ENCODE results near the gene KCNQ5.

KCNQ5 gene

GRCh38 chr6:72950114-72950860 lies 328.4 kb downstream of the KCNQ5 start:
- H3K4me1 Mint-ChIP-seq, result no peaks in the 10 kb centered on the region
- H3K9me3 Mint-ChIP-seq, result no peaks in the 10 kb centered on the region
- no peak overlapping the region for H3K4me3 Mint-ChIP-seq
- DNase-seq (ENCODE audit: low spot score in 2 of 2), result no peak
- ATAC-seq (replicated peaks; ENCODE audit: extremely low read depth, poor library complexity, severe bottlenecking), result no peak
- no peak overlapping the region for H3K27ac Mint-ChIP-seq (ENCODE audit: low read depth)
- H3K27me3 Mint-ChIP-seq, result no peaks in the 10 kb centered on the region
- no peaks in the 10 kb centered on the region for H3K36me3 Mint-ChIP-seq (ENCODE audit: insufficient read depth)

DNA sequence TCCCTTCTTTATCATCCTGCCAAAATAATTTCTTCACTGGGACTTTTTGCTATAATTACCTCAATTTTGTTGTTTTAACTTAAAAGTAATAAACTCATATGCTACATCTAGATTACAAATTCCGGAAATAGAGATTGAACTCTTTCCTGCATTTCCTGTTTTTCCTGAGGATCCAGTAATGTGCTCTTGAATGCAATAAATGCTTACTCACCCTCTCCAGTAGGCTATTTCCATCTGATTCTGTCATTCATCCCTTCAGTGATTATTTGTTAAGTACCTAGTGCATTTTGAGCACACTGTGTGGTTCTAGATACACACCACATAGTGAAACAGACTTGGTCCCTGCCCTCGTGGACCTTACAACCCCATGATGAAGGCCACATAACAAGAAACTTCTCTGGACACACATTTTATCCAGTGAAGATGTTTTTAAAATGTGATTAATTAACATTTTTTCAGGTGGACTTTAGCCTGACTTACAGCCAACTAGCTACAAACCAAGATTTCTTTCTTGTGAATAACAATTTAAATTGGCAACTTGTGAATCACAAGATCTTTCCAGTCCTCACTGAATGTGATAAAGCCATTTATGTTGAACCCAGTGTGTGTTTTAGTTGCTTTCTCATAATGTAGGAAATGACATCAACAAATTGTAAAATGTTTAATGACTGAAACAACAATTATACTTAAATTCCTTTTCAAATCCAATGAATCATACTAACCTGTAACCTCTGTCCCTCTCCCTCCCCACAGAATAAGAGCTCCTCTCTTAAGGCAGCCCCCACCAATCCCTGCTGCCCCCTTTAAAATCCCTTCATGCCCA lies 331.2 kb downstream of the KCNQ5 start:
- ATAC-seq (replicated peaks; ENCODE audit: extremely low read depth, poor library complexity, severe bottlenecking), result no peak
- no peak overlapping the region for H3K4me3 Mint-ChIP-seq

GRCh38 chr6:72953971-72954381 lies 332.1 kb downstream of the KCNQ5 start:
- Mint-ChIP-seq H3K36me3 (ENCODE audit: insufficient read depth) (peaks cover 2% of the 10 kb centered on the region), H3K9me3 (no peaks in the 10 kb centered on the region), H3K4me1 (peaks cover 6% of the 10 kb centered on the region), H3K27ac (ENCODE audit: low read depth) (no peak overlapping the region), H3K4me3 (no peak overlapping the region), H3K27me3 (no peaks in the 10 kb centered on the region)
- DNase-seq (ENCODE audit: low spot score in 2 of 2), result no peak
- no peak for ATAC-seq (replicated peaks; ENCODE audit: extremely low read depth, poor library complexity, severe bottlenecking)

More for the DNA sequence above, 331.2 kb downstream of the KCNQ5 start:
- DNase-seq (ENCODE audit: low spot score in 2 of 2), result no peak
- Mint-ChIP-seq H3K27me3 (no peaks in the 10 kb centered on the region), H3K27ac (ENCODE audit: low read depth) (no peak overlapping the region), H3K9me3 (no peaks in the 10 kb centered on the region), H3K4me1 (peaks cover 6% of the 10 kb centered on the region), H3K36me3 (ENCODE audit: insufficient read depth) (peaks cover 2% of the 10 kb centered on the region)

GRCh38 chr6:72954716-72955115 lies 332.9 kb downstream of the KCNQ5 start:
- Mint-ChIP-seq H3K4me1 (peaks cover 6% of the 10 kb centered on the region), H3K4me3 (no peak overlapping the region)
- no peak for DNase-seq (ENCODE audit: low spot score in 2 of 2)

GRCh38 chr6:72955666-72956065 lies 333.8 kb downstream of the KCNQ5 start:
- no peak overlapping the region for H3K27ac Mint-ChIP-seq (ENCODE audit: low read depth)
- H3K36me3 Mint-ChIP-seq (ENCODE audit: insufficient read depth), result peaks cover 2% of the 10 kb centered on the region
- H3K27me3 Mint-ChIP-seq, result no peaks in the 10 kb centered on the region
- no peak overlapping the region for H3K4me3 Mint-ChIP-seq
- ATAC-seq (replicated peaks; ENCODE audit: extremely low read depth, poor library complexity, severe bottlenecking) (no peak), DNase-seq (ENCODE audit: low spot score in 2 of 2) (no peak)
- peaks cover 6% of the 10 kb centered on the region for H3K4me1 Mint-ChIP-seq
- no peaks in the 10 kb centered on the region for H3K9me3 Mint-ChIP-seq

More at GRCh38 chr6:72954716-72955115, 332.9 kb downstream of the KCNQ5 start:
- Mint-ChIP-seq H3K36me3 (ENCODE audit: insufficient read depth) (peaks cover 2% of the 10 kb centered on the region), H3K27me3 (no peaks in the 10 kb centered on the region), H3K9me3 (no peaks in the 10 kb centered on the region), H3K27ac (ENCODE audit: low read depth) (no peak overlapping the region)
- ATAC-seq (replicated peaks; ENCODE audit: extremely low read depth, poor library complexity, severe bottlenecking), result no peak

- Mint-ChIP-seq H3K36me3 (ENCODE audit: insufficient read depth) (peaks cover 2% of the 10 kb centered on the region), H3K27ac (ENCODE audit: low read depth) (no peak overlapping the region), H3K4me1 (peaks cover 6% of the 10 kb centered on the region), H3K4me3 (no peak overlapping the region), H3K9me3 (no peaks in the 10 kb centered on the region), H3K27me3 (no peaks in the 10 kb centered on the region)
- DNase-seq (ENCODE audit: low spot score in 2 of 2) (no peak), ATAC-seq (replicated peaks; ENCODE audit: extremely low read depth, poor library complexity, severe bottlenecking) (no peak)
Observed at GRCh38 chr6:72956272-72956671, 334.4 kb downstream of the KCNQ5 start.

GRCh38 chr6:72959821-72960220 lies 338.0 kb downstream of the KCNQ5 start:
- no peaks in the 10 kb centered on the region for H3K9me3 Mint-ChIP-seq
- H3K4me1 Mint-ChIP-seq, result peaks cover 6% of the 10 kb centered on the region
- H3K27ac Mint-ChIP-seq (ENCODE audit: low read depth), result no peak overlapping the region
- no peaks in the 10 kb centered on the region for H3K27me3 Mint-ChIP-seq
- no peak overlapping the region for H3K4me3 Mint-ChIP-seq
- H3K36me3 Mint-ChIP-seq (ENCODE audit: insufficient read depth), result peaks cover 2% of the 10 kb centered on the region
- ATAC-seq (replicated peaks; ENCODE audit: extremely low read depth, poor library complexity, severe bottlenecking) (no peak), DNase-seq (ENCODE audit: low spot score in 2 of 2) (no peak)

DNA sequence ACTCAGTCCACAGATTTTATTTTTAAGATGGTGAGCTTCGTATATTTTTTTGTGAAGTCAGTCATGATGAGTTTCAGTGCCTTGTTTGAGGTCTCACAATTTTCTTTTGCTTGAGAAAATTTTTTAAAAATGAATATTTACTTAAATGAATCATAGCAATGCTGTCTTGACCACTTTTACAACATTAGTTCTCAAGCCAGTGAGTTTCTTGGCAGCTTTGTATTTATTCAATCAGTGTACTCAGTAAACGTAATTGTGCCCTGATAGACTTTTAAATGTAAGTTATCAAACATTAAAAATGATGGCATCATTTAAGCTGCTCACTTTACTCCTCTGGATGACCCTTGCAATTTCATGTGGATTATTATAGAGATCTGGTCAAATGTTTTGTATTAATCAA lies 342.1 kb downstream of the KCNQ5 start:
- H3K9me3 Mint-ChIP-seq, result no peaks in the 10 kb centered on the region
- H3K36me3 Mint-ChIP-seq (ENCODE audit: insufficient read depth), result no peaks in the 10 kb centered on the region
- no peak for DNase-seq (ENCODE audit: low spot score in 2 of 2)
- ATAC-seq (replicated peaks; ENCODE audit: extremely low read depth, poor library complexity, severe bottlenecking), result no peak
- H3K4me3 Mint-ChIP-seq, result no peak overlapping the region
- H3K27me3 Mint-ChIP-seq, result no peaks in the 10 kb centered on the region
- H3K27ac Mint-ChIP-seq (ENCODE audit: low read depth), result no peak overlapping the region
- no peaks in the 10 kb centered on the region for H3K4me1 Mint-ChIP-seq

GRCh38 chr6:72966628-72967280 lies 344.9 kb downstream of the KCNQ5 start:
- no peaks in the 10 kb centered on the region for H3K27me3 Mint-ChIP-seq
- H3K4me1 Mint-ChIP-seq, result no peaks in the 10 kb centered on the region
- no peak overlapping the region for H3K27ac Mint-ChIP-seq (ENCODE audit: low read depth)
- no peaks in the 10 kb centered on the region for H3K36me3 Mint-ChIP-seq (ENCODE audit: insufficient read depth)
- ATAC-seq (replicated peaks; ENCODE audit: extremely low read depth, poor library complexity, severe bottlenecking), result no peak
- DNase-seq (ENCODE audit: low spot score in 2 of 2), result no peak
- no peak overlapping the region for H3K4me3 Mint-ChIP-seq
- no peaks in the 10 kb centered on the region for H3K9me3 Mint-ChIP-seq

- H3K27ac Mint-ChIP-seq (ENCODE audit: low read depth), result no peak overlapping the region
- no peaks in the 10 kb centered on the region for H3K4me1 Mint-ChIP-seq
- no peak for DNase-seq (ENCODE audit: low spot score in 2 of 2)
- H3K27me3 Mint-ChIP-seq, result no peaks in the 10 kb centered on the region
- no peak overlapping the region for H3K4me3 Mint-ChIP-seq
- ATAC-seq (replicated peaks; ENCODE audit: extremely low read depth, poor library complexity, severe bottlenecking), result no peak
- H3K9me3 Mint-ChIP-seq, result no peaks in the 10 kb centered on the region
- no peaks in the 10 kb centered on the region for H3K36me3 Mint-ChIP-seq (ENCODE audit: insufficient read depth)
Observed at GRCh38 chr6:72967329-72967728, 345.5 kb downstream of the KCNQ5 start.

GRCh38 chr6:72968704-72969103 lies 346.8 kb downstream of the KCNQ5 start:
- DNase-seq (ENCODE audit: low spot score in 2 of 2) (no peak), ATAC-seq (replicated peaks; ENCODE audit: extremely low read depth, poor library complexity, severe bottlenecking) (no peak)
- H3K36me3 Mint-ChIP-seq (ENCODE audit: insufficient read depth), result no peaks in the 10 kb centered on the region
- no peaks in the 10 kb centered on the region for H3K27me3 Mint-ChIP-seq
- H3K27ac Mint-ChIP-seq (ENCODE audit: low read depth), result no peak overlapping the region
- H3K9me3 Mint-ChIP-seq, result no peaks in the 10 kb centered on the region
- no peak overlapping the region for H3K4me3 Mint-ChIP-seq
- no peaks in the 10 kb centered on the region for H3K4me1 Mint-ChIP-seq

- H3K9me3 Mint-ChIP-seq, result no peaks in the 10 kb centered on the region
- H3K27me3 Mint-ChIP-seq, result no peaks in the 10 kb centered on the region
- no peak overlapping the region for H3K4me3 Mint-ChIP-seq
- ATAC-seq (replicated peaks; ENCODE audit: extremely low read depth, poor library complexity, severe bottlenecking) (no peak), DNase-seq (ENCODE audit: low spot score in 2 of 2) (no peak)
- H3K4me1 Mint-ChIP-seq, result no peaks in the 10 kb centered on the region
- H3K27ac Mint-ChIP-seq (ENCODE audit: low read depth), result no peak overlapping the region
- H3K36me3 Mint-ChIP-seq (ENCODE audit: insufficient read depth), result no peaks in the 10 kb centered on the region
Observed at GRCh38 chr6:72969666-72970065, 347.8 kb downstream of the KCNQ5 start.
